Right atrium auricular region (tissue), 2 donors: ENCODE measurements around the gene B3GNT8. TPM values are rescaled to one million over a fixed set of nuclear protein-coding genes. Genes with fewer than 3 reads are reported as not detected.

Source experiments
- DNase-seq: peaks from one replicate; pipeline ENCODE4 v3.0.0-alpha.2; 2019; ENCODE audit warnings: low spot score
- H3K27ac ChIP-seq, 2 donors: fragments of 200-600 bp; sonication (generic); 1 replicate in 1 of 2; 2 replicates in 1 of 2; pipeline ENCODE4 v1.5.1; 2016 to 2019
- H3K27me3 ChIP-seq, 2 donors: fragments of 200-600 bp; sonication (generic); one replicate each; pipeline versions ENCODE4 v1.5.1 to v1.6.0; 2017 to 2019
- H3K36me3 ChIP-seq: fragments of 200-600 bp; sonication (generic); one replicate; pipeline ENCODE4 v1.5.1; 2016
- H3K4me1 ChIP-seq, 2 donors: fragments of 200-600 bp; sonication (generic); one replicate each; pipeline versions ENCODE4 v1.5.1 to v1.6.0; 2017 to 2019
- H3K4me3 ChIP-seq, 2 donors: fragments of 200-600 bp; sonication (generic); 1 replicate in 1 of 2; 2 replicates in 1 of 2; pipeline ENCODE4 v1.5.1; 2017 to 2019; ENCODE audit warnings: mild to moderate bottlenecking in 1 of 2, moderate library complexity in 1 of 2
- H3K9me3 ChIP-seq, 2 donors: fragments of 200-600 bp; sonication (generic); one replicate each; pipeline ENCODE4 v1.5.1; 2019
- CTCF ChIP-seq, 2 donors: fragments of 200-600 bp; sonication (generic); IDR thresholded peaks; one replicate each; pipeline ENCODE4 v1.5.1; 2019; ENCODE audit warnings: antibody characterized with exemption in 2 of 2
- total RNA-seq, 2 donors: library from RNA; depleted of rRNA; stranded (reverse); fragments of >200 nt; gene quantifications; one replicate each; pipeline ENCODE4 v1.1.0, GENCODE V29; 2016

Gene B3GNT8
- total RNA-seq, 2 donors from 2014 or later = 1.9 to 4.5 TPM

GRCh38 chr19:41426116-41426841 is 895 bp downstream of the B3GNT8 start:
- H3K9me3 ChIP-seq = no peaks in the 10 kb centered on the region
- peaks cover 0 to 52% of the 10 kb centered on the region in 2 donors for H3K4me1 ChIP-seq
- no peaks in the 10 kb centered on the region for H3K27me3 ChIP-seq
- H3K4me3 ChIP-seq = peak overlapping the region; percentile 20 to 54
- peak overlapping the region; percentile 82 to 93 for H3K27ac ChIP-seq
- TF ChIP-seq CTCF (IDR thresholded peaks at IDR 0.05) = no peak
- peaks cover 36% of the 10 kb centered on the region for H3K36me3 ChIP-seq
- DNase-seq = no peak

- H3K27me3 ChIP-seq = no peaks in the 10 kb centered on the region
- no peak for TF ChIP-seq CTCF (IDR thresholded peaks at IDR 0.05)
- no peaks in the 10 kb centered on the region for H3K9me3 ChIP-seq
- peaks cover 0 to 53% of the 10 kb centered on the region in 2 donors for H3K4me1 ChIP-seq
- H3K4me3 ChIP-seq = no peak overlapping the region
- no peak for DNase-seq
- peaks cover 38% of the 10 kb centered on the region for H3K36me3 ChIP-seq
- no peak overlapping the region for H3K27ac ChIP-seq
These were observed 1.7 kb downstream of the B3GNT8 start for GRCh38 chr19:41425174-41426115.

DNA sequence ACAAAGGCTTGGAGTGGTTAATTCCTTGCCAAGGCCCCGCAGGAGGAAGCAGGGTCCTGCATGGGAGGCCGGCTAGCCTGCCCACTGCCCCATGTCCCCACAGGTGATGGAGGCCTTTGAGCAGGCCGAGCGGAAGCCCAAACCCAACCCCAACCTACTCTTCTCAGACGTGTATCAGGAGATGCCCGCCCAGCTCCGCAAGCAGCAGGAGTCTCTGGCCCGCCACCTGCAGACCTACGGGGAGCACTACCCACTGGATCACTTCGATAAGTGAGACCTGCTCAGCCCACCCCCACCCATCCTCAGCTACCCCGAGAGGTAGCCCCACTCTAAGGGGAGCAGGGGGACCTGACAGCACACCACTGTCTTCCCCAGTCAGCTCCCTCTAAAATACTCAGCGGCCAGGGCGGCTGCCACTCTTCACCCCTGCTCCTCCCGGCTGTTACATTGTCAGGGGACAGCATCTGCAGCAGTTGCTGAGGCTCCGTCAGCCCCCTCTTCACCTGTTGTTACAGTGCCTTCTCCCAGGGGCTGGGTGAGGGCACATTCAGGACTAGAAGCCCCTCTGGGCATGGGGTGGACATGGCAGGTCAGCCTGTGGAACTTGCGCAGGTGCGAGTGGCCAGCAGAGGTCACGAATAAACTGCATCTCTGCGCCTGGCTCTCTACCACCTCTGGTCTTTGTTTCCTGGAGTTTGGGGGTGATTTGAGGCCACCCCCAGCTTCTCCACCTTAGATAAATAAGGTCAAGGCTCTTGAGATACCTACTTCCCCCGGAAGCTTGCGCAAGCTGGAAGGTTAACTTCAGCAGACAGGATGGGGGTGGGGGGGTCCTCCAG is 2.6 kb downstream of the B3GNT8 start:
- no peak for TF ChIP-seq CTCF (IDR thresholded peaks at IDR 0.05)
- H3K4me3 ChIP-seq = no peak overlapping the region
- H3K9me3 ChIP-seq = no peaks in the 10 kb centered on the region
- H3K27ac ChIP-seq = no peak overlapping the region
- H3K4me1 ChIP-seq = peaks cover 0 to 53% of the 10 kb centered on the region in 2 donors
- no peak for DNase-seq
- H3K27me3 ChIP-seq = no peaks in the 10 kb centered on the region
- H3K36me3 ChIP-seq = peaks cover 47% of the 10 kb centered on the region

DNA sequence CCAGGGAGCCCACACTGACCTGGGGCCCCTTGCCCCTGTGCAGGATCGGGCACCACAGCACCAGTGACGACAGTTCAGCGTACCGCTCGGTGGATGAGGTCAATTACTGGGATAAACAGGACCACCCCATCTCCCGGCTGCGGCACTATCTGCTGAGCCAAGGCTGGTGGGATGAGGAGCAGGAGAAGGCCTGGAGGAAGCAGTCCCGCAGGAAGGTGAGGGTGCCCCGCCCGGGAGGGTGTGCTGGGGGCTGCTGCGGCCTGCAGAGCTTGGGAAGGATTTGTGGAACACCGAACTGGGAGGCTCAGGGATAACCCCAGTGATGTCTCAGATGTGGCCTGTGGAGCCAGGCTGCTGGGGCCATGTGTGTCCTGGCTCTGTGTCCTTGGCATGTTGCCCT is 4.2 kb downstream of the B3GNT8 start:
- DNase-seq = no peak
- peaks cover 0 to 43% of the 10 kb centered on the region in 2 donors for H3K4me1 ChIP-seq
- peaks cover 60% of the 10 kb centered on the region for H3K36me3 ChIP-seq
- H3K27ac ChIP-seq = no peak overlapping the region
- H3K4me3 ChIP-seq = no peak overlapping the region
- H3K9me3 ChIP-seq = no peaks in the 10 kb centered on the region
- H3K27me3 ChIP-seq = no peaks in the 10 kb centered on the region
- TF ChIP-seq CTCF (IDR thresholded peaks at IDR 0.05) = no peak

DNA sequence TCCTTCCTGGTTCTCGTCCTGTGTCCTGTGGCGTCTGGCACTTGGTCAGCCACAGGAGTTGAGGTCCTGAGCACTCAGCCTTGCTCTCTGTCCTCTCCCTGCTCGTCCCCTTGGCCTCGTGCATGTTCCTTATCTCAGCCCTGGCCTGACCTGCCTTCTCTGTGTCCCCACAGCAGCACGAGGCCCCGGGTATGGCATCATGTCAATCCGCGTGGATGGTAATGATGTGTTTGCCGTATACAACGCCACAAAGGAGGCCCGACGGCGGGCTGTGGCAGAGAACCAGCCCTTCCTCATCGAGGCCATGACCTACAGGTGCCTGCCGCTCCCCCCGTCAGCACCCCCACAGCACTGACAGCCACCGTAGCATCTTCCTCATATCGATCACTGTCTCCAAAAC is 4.7 kb downstream of the B3GNT8 start:
- H3K4me1 ChIP-seq = peaks cover 0 to 38% of the 10 kb centered on the region in 2 donors
- DNase-seq = no peak

More for the DNA sequence above, 4.7 kb downstream of the B3GNT8 start:
- no peak for TF ChIP-seq CTCF (IDR thresholded peaks at IDR 0.05)
- H3K27me3 ChIP-seq = no peaks in the 10 kb centered on the region
- no peak overlapping the region for H3K27ac ChIP-seq
- H3K36me3 ChIP-seq = peaks cover 63% of the 10 kb centered on the region
- H3K9me3 ChIP-seq = no peaks in the 10 kb centered on the region
- no peak overlapping the region for H3K4me3 ChIP-seq
